NB4 (cell line): ENCODE measurements around the gene SLC16A12.

ENCODE experiments used
- CTCF ChIP-seq: IDR thresholded peaks from one replicate; pipeline ENCODE4 v1.5.1; 2012; ENCODE audit warnings: low read depth, low read length
- MAX ChIP-seq: IDR thresholded peaks from 2 replicates; pipeline ENCODE4 v1.6.1; 2011; ENCODE audit warnings: low read depth, low read length
- MYC ChIP-seq: IDR thresholded peaks from 2 replicates; pipeline ENCODE4 v1.6.1; 2011; ENCODE audit warnings: low read depth, low read length
- POLR2A ChIP-seq: IDR thresholded peaks from 2 replicates; pipeline ENCODE4 v1.6.1; 2011; ENCODE audit warnings: mild to moderate bottlenecking; ENCODE audit not compliant: insufficient read length; ENCODE audit errors: extremely low read depth

GRCh38 chr10:89563311-89563710 is 27.9 kb upstream of the SLC16A12 start:
- no peak for TF ChIP-seq POLR2A
- TF ChIP-seq MAX = no peak
- TF ChIP-seq CTCF = no peak
- no peak for TF ChIP-seq MYC
